Dedifferentiated amniotic fluid mesenchymal stem cell (primary cell): ENCODE results near the gene MUC6.

Experiments used
- DNase-seq: peaks from one replicate; pipeline ENCODE4 v3.0.0-alpha.2; 2016; ENCODE audit errors: extremely low spot score

Gene MUC6

GRCh38 chr11:967995-968751 lies 68.3 kb downstream of the MUC6 start:
- no peak for DNase-seq

- no peak for DNase-seq
These were observed 71.2 kb downstream of the MUC6 start for GRCh38 chr11:965206-965775.

- DNase-seq, result no peak
These were observed 72.7 kb downstream of the MUC6 start for GRCh38 chr11:963852-964251.
